Right forelimb (tissue), 1 donor: ENCODE measurements around the gene SKOR2.
"Not testable (repeated sequence)": the region's sequence is repeated elsewhere in the genome, so short reads cannot be mapped to it uniquely, and the experiment has no call there.

Source experiments
- DNase-seq: peaks from one replicate; pipeline ENCODE4 v3.0.0-alpha.2; 2018

Gene SKOR2

GRCh38 chr18:47187721-47188120 is 63.7 kb downstream of the SKOR2 start:
- DNase-seq, result no peak

DNA sequence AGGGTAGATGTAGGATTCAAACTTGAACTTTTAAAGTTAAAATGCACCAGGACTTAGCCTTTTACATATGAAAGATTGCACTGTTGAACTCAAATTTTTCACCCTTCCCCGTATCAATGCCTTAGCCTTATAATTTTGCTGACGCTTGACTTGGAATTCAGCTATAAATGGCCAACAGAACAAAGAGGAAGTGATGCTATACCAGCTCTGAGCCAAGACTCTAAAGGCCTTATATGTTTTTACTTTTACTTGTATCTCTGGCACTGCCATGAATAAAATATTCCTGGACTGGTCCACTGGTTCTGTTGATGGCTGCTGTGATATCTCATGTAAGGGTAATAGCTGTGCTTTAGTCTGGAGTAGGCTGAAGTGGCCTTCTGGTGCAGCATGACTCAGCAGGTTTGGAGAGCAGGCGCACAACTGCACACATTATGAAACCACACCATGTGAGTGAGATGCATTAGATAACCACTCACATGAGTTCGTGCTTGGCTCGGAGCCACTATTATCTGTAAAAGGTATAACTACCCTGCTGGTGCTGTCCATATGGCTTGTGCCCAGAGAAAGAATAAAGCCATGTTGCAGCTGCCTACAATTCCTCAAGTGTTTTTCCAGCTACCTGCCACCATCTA is 66.9 kb downstream of the SKOR2 start:
- DNase-seq, result no peak

DNA sequence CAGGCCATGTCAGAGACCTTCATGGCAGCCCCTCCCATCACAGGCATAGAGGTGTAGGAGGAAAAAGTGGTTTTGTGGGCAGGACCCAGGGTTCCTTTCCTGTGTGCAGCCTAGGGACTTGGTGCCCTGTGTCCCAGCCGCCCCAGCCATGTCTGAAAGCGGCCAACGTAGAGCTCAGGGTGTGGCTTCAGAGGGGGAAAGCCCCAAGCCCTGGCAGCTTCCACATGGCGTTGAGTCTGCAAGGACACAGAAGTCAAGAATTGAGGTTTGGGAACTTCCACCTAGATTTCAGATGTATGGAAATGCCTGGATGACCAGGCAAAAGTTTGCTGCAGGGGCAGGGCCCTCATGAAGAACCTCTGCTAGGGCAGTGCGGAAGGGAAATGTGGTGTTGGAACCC is 69.3 kb downstream of the SKOR2 start:
- DNase-seq, result not testable (repeated sequence)

DNA sequence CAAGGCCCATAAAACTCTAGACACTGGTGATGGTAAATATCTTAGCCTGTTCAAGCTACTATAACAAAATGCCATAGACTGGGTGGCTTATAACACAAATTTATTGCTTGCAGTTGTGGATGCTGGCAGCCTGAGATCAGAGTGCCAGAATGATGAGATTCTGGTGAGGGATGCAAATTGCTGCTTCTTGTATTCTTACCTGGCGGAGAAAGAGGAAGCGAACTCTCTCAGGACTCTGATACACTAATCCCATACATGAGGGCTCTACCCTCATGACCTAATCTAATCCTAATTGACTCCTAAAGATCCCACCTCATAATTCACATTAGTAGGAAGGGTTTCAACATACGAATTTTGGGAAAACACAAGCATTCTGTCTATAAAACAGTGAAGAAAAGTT is 70.7 kb downstream of the SKOR2 start:
- no peak for DNase-seq

- no peak for DNase-seq
These were observed 71.9 kb downstream of the SKOR2 start for GRCh38 chr18:47179520-47179919.

GRCh38 chr18:47175898-47176575 is 75.4 kb downstream of the SKOR2 start, which contains the start of gene IER3IP1:
Gene IER3IP1, minus strand, starts transcription at chr18:47176364. Its CDS starts 87 bp downstream, at chr18:47176277.
- peak; percentile 94 for DNase-seq

DNA sequence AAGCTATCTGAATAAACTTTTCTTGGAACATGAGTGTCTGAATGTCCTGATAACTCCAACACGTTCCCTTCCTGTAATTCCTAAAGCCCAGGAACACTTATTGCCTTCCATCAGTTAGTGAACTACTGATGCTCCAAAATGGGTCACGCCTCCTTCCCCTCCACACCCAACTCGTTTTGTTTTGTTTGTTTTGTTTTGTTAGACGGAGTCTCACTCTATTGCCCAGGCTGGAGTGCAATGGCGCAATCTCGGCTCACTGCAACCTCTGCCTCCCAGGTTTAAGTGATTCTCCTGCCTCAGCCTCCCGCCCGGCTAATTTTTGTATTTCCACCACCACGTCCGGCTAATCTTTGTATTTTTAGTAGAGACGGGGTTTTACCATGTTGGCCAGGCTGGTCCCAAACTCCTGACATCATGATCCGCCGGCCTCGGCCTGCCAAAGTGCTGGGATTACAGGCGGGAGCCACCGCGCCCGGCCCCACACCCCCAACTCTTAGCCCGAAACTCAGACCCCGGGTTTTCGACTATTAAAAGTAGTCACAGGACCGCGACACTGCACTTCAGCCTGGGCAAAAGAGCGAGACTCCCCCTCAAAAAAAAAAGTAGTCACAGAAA is 76.1 kb downstream of the SKOR2 start:
- peak; percentile 61 for DNase-seq

- DNase-seq, result no peak
These were observed 76.8 kb downstream of the SKOR2 start for GRCh38 chr18:47174545-47175116.

- no peak for DNase-seq
These were observed 79.0 kb downstream of the SKOR2 start for GRCh38 chr18:47172476-47172875.

DNA sequence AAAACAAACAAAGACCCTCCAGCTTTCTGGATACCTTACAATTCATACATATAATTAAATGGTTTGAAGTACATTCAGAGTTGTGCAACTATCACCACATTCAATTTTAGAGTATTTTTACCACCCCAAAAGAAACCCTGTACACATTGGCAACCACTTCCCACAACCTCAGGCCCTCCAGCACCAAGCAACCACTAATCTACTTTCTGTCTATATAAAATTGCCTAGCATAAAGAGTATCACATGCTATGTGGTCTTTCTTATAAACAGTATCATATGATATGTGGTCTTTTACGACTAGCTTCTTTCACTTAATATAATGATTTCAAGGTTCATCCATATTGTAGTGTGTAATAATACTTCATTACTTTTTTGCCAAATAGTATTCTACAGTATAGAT is 82.5 kb downstream of the SKOR2 start:
- no peak for DNase-seq

DNA sequence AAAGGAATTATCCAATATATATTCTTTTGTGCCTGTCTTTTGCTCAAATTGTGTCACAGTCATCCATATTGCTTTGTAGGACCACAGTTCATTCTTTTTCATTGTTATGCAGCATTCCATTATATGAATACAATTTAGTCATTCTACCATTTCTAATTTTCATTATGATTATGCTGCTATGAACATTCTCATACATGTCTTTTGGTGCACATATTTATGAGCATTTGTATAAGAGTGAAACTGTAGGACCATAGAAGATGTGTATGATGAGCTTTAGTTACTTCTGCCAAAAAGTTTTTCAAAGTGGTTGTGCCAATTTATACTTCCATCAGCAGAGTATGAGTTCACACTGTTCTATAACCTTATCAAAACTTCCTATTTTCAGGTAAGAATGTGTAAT is 83.0 kb downstream of the SKOR2 start:
- DNase-seq, result no peak

- no peak for DNase-seq
These were observed 85.2 kb downstream of the SKOR2 start for GRCh38 chr18:47166294-47166693.

DNA sequence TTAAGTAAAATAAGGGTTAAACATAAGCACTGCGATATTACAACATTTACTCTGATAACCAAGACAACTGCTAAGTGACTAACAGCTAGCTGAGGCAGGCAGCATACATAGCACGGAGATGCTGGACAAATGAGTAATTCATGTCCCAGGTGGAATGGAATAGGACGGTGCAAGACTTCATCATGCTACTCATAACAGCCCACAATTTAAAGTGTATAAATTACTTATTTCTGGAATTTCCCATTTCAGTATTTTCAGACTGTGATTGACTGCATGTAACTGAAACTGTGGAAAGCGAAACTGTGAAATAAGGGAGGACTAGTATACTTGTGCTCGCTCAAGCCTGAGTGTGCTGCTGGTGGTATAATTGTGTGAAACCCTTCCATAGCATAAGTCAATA is 88.2 kb downstream of the SKOR2 start:
- no peak for DNase-seq

- DNase-seq, result no peak
These were observed 91.2 kb downstream of the SKOR2 start for GRCh38 chr18:47160256-47160655.

GRCh38 chr18:47158404-47158803 is 93.1 kb downstream of the SKOR2 start:
- DNase-seq, result not testable (repeated sequence)
